ENCODE measurements around the gene BIRC3.

DNA sequence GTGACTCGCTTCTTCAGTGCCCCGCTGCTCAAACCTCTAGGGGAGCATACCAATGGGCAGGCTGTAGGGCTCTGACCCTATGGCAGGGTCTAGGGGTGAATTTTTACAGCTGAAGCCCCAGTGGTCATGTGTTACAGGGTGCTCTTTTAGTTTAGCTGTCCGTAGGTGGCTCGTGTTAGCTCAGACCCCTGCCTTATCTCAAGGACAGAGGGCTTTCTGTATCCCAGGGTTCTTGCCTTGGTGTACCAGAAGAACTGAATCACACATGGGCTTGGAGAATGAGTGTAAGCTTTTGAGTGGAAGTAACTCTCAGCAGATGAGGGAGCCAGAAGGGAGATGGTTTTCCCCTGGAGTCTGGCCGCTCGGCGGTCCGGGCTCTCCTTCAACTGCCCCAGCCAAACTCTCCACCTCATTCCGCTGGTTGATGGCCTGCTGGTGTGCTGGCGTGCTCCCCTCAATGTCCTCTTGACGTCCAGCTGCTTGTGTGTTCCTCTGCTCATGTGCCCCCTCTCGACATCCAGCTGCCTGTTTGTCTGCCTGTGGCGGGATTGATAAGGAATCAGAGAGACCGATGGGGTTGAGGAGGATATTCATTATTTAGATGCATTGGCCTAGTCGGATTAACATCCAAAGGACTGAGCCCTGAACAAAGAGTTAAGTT is 67.3 kb downstream of the BIRC3 start:
- TF ChIP-seq POLR2A (IDR thresholded peaks at IDR 0.05; ENCODE audit: control extremely low read depth in 1 of 2, low read depth in 2 of 2, low read length in 2 of 2) (no peak), CHD2 (IDR thresholded peaks at IDR 0.05; ENCODE audit: low read length) (no peak), RAD21 (IDR thresholded peaks at IDR 0.05 in 1 of 2, conservative IDR thresholded peaks at IDR 0.05 in 1 of 2; ENCODE audit: low read depth in 2 of 2, low read length in 2 of 2) (no peak)
- TF ChIP-seq, protein P1, sequence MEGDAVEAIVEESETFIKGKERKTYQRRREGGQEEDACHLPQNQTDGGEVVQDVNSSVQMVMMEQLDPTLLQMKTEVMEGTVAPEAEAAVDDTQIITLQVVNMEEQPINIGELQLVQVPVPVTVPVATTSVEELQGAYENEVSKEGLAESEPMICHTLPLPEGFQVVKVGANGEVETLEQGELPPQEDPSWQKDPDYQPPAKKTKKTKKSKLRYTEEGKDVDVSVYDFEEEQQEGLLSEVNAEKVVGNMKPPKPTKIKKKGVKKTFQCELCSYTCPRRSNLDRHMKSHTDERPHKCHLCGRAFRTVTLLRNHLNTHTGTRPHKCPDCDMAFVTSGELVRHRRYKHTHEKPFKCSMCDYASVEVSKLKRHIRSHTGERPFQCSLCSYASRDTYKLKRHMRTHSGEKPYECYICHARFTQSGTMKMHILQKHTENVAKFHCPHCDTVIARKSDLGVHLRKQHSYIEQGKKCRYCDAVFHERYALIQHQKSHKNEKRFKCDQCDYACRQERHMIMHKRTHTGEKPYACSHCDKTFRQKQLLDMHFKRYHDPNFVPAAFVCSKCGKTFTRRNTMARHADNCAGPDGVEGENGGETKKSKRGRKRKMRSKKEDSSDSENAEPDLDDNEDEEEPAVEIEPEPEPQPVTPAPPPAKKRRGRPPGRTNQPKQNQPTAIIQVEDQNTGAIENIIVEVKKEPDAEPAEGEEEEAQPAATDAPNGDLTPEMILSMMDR (IDR thresholded peaks at IDR 0.05; ENCODE audit: control extremely low read depth in 1 of 3, insufficient read depth in 1 of 3, low read depth in 1 of 3, low read length in 3 of 3): no peak
